ENCODE data around the gene MESP1.

The MESP1 gene

DNA sequence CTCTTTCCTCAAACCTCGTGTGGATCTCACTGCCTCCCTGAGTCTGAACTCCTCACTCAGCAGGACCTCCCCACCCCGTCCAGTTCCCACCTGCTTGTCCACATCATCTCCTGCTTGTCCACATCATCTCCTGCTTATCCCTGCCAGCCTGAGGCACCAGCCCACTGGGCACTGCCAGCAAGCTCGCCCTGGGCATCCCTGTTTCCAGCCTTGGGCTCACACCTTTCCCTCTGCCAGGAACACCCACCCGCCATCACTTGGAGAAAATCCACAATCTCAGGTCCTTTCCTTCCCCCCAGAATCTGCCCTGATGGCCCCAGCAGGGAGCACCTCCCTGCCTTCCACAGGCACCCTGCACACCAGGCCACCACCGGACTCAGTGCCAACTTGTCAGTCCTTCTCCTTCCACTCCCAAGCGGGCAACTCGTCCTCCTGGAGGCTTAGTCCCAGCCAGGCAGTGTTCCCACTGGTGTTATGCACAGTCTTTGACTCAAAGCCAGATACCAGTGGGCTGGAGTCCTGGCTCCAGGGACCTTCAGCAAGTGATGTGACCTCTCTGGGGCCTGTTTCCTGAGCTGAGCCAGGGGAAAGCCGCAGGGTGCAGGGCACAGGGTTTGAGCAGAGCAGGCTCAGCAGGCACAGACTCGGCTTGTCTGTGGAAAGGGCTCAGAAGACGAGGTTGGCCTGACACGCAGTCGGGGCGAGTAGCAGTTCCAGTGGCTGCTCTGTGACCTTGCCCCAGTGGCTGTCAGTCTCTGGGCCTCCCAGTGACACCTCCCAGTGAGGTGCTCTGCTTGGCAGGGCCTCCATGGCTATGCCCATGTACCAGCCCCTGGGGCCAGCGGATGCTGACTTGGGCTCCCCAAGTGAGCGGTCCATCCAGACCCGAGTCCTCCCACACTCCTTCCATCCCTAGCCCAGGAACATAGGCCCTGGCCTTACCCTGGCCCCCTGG lies 15.6 kb upstream of the MESP1 start:
- Histone ChIP-seq H3K4me1 (ENCODE audit: control insufficient read depth, insufficient read depth, low read length) (no peaks in the 10 kb centered on the region), H3K9me3 (ENCODE audit: control insufficient read depth, insufficient read depth, low read length) (no peaks in the 10 kb centered on the region), H3K4me3 (ENCODE audit: low read depth, low read length) (no peak overlapping the region), H3K27me3 (ENCODE audit: control insufficient read depth, insufficient read depth, low read length) (peaks cover 2% of the 10 kb centered on the region), H3K9ac (ENCODE audit: low read depth, low read length) (no peak overlapping the region), H3K36me3 (ENCODE audit: control insufficient read depth, insufficient read depth, low read length) (no peaks in the 10 kb centered on the region)

DNA sequence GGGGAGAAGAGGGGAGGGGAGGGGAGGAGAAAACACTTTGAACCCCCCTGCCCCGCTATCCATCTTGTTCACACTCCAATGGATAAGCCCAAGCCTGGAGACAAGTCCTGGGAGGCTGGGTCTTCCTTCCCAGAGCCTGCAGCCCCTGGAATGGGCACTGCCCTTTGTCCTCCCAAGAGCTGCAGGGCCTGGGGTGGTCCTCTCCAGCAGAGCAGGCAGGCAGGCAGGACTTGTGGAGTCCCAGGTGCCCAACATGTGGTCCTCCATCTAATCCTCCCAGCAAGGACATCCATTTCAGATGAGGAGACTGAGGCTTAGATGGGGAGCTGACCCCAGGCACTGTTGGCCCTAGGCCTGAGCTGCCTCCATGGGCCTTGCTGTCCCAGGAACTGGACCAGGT lies 14.6 kb upstream of the MESP1 start:
- no peaks in the 10 kb centered on the region for H3K36me3 ChIP-seq (ENCODE audit: control insufficient read depth, insufficient read depth, low read length)
- H3K4me3 ChIP-seq (ENCODE audit: low read depth, low read length), result no peak overlapping the region
- no peaks in the 10 kb centered on the region for H3K9me3 ChIP-seq (ENCODE audit: control insufficient read depth, insufficient read depth, low read length)
- no peak overlapping the region for H3K9ac ChIP-seq (ENCODE audit: low read depth, low read length)
- peaks cover 2% of the 10 kb centered on the region for H3K27me3 ChIP-seq (ENCODE audit: control insufficient read depth, insufficient read depth, low read length)
- no peaks in the 10 kb centered on the region for H3K4me1 ChIP-seq (ENCODE audit: control insufficient read depth, insufficient read depth, low read length)

DNA sequence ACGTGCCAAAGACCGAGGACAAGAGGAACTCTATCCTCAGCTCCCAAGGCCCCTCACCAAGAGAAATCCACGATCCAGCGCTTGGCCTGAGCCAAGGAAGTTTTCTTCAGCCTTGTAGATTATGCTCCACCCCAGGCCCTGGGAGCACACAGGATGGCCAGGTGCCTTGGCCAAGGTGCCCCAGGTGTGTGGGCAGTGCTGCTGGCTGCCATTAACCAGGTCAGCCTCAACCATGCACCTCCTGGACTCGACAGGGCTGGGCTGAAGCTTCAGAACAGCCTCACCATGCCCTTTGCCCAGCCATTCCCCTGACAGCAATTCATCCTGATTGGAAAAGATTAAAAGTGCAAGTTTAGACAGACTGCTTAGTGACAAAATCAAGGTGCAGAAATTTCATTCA lies 10.9 kb upstream of the MESP1 start:
- Histone ChIP-seq H3K9ac (ENCODE audit: low read depth, low read length) (no peak overlapping the region), H3K4me1 (ENCODE audit: control insufficient read depth, insufficient read depth, low read length) (peaks cover 3% of the 10 kb centered on the region), H3K36me3 (ENCODE audit: control insufficient read depth, insufficient read depth, low read length) (no peaks in the 10 kb centered on the region), H3K27me3 (ENCODE audit: control insufficient read depth, insufficient read depth, low read length) (peaks cover 2% of the 10 kb centered on the region), H3K9me3 (ENCODE audit: control insufficient read depth, insufficient read depth, low read length) (no peaks in the 10 kb centered on the region), H3K4me3 (ENCODE audit: low read depth, low read length) (no peak overlapping the region)

DNA sequence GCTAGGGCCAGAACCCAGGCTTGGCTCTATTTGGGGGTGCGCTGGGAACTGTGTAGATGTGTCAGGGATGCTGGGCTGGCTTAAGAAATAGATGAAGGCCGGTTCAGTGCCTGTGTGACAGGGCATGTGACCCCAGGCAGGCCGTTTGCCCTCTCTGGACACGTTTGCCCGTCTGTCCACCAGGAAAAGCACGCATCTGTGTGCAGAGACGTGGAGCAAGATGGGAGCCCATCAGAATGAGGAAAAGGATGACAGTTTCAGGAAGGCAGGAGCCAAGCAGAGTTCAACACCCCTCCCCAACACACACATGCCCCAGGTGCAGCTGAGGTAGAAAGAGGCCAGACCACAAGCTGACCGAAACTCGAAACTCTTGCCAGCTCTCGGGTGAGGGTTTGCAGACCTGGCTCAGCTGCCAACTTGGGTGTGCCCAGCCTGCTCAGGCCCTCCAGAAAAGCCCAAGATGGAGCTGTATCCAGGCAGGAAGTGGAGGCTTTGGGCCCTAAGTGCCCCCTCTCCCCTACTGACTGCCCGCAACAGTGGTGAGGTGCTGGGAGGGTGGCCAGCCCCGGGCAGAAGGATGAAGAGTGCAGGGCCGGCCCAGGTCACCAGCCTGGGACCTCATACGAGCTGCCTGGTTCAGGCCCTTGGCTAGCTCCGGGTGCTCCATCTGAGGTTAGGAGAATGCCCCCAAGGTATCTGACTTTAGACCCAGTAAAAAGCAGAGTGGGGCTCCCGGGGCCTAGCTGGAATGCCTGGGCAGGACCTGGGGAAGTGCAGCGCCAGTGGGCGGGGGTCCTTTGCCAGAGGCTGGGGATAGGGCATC lies 10.2 kb upstream of the MESP1 start:
- Histone ChIP-seq H3K9ac (ENCODE audit: low read depth, low read length) (no peak overlapping the region), H3K36me3 (ENCODE audit: control insufficient read depth, insufficient read depth, low read length) (no peaks in the 10 kb centered on the region), H3K27me3 (ENCODE audit: control insufficient read depth, insufficient read depth, low read length) (peaks cover 2% of the 10 kb centered on the region), H3K4me1 (ENCODE audit: control insufficient read depth, insufficient read depth, low read length) (peaks cover 3% of the 10 kb centered on the region), H3K4me3 (ENCODE audit: low read depth, low read length) (no peak overlapping the region), H3K9me3 (ENCODE audit: control insufficient read depth, insufficient read depth, low read length) (no peaks in the 10 kb centered on the region)

DNA sequence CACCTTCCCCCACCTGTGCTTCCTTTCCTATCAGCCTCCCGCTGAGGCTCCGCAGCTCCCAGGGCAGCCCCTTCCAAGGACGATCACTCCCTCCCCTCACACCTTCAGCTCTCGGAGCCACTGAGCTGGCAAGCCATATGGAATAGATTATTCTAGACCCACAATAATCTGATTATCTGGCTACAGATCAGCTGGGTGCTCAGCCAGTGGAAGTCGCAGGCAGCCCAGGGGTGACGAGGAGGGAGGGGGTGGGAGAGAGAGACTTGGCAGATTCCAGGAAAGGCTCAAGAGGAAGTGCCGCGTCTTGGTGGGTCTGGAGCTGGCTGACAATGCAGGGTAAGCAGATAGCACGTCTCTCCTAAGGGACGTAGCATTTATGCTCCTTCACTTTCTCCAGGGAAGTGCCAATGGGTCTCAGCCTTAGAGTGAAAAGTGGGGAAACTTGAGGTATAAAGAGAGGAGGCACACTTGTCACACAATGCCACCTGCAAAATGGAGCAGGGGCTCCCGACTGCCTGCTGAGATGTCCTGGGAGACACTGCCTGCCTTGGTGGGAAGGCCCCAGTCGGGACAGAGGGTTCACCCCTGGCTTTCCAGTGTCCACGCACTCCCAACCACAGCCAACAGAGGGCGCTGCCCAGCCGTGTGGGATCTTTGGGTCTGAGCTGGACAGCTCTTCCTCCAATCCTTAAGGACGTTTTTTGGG lies 9.4 kb upstream of the MESP1 start:
- H3K27me3 ChIP-seq (ENCODE audit: control insufficient read depth, insufficient read depth, low read length), result peaks cover 7% of the 10 kb centered on the region
- H3K36me3 ChIP-seq (ENCODE audit: control insufficient read depth, insufficient read depth, low read length), result no peaks in the 10 kb centered on the region
- H3K9me3 ChIP-seq (ENCODE audit: control insufficient read depth, insufficient read depth, low read length), result no peaks in the 10 kb centered on the region
- no peak overlapping the region for H3K9ac ChIP-seq (ENCODE audit: low read depth, low read length)
- H3K4me3 ChIP-seq (ENCODE audit: low read depth, low read length), result peak overlapping the region; percentile 30
- H3K4me1 ChIP-seq (ENCODE audit: control insufficient read depth, insufficient read depth, low read length), result peaks cover 3% of the 10 kb centered on the region

DNA sequence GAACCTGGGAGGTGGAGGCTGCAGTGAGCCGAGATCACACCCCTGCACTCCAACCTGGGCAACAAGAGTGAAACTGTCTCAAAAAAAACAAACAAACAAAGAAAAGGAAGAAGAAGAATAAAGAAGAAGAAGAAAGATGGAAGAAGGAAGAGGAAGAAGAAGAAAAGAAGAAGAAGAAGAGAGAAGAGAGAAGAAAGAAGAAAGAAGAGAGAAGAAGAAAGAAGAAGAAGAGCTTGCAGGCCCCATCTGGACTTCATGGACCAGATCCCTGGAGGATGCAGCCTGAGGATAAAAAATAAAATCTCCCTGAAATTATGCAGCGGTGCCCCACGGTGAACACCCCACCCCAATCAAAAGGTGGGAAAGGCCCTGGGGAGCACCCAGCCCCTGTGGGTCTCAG lies 8.8 kb upstream of the MESP1 start:
- Histone ChIP-seq H3K4me3 (ENCODE audit: low read depth, low read length) (no peak overlapping the region), H3K9me3 (ENCODE audit: control insufficient read depth, insufficient read depth, low read length) (no peaks in the 10 kb centered on the region), H3K9ac (ENCODE audit: low read depth, low read length) (no peak overlapping the region), H3K36me3 (ENCODE audit: control insufficient read depth, insufficient read depth, low read length) (no peaks in the 10 kb centered on the region), H3K4me1 (ENCODE audit: control insufficient read depth, insufficient read depth, low read length) (peaks cover 3% of the 10 kb centered on the region), H3K27me3 (ENCODE audit: control insufficient read depth, insufficient read depth, low read length) (peaks cover 7% of the 10 kb centered on the region)

DNA sequence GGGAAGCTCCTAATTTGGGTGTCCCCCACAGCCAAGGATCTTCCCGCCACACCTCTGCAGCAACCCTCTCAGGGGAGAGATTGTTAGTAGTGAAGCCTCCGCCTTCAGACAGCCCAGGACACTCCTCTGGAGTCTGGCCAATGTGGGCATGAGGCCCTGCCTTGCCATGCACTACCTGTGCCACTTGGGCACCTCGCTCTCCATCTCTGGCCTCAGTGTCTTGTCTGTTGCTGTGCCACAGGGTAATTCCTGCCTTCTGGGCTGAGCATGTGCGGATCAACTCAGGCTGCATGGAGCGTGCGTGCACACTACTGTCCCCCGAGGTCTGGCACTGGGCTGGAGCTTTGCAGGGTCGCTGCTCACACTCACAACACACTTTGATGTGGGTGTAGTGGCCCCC lies 7.9 kb upstream of the MESP1 start:
- Histone ChIP-seq H3K9ac (ENCODE audit: low read depth, low read length) (no peak overlapping the region), H3K4me3 (ENCODE audit: low read depth, low read length) (no peak overlapping the region), H3K36me3 (ENCODE audit: control insufficient read depth, insufficient read depth, low read length) (no peaks in the 10 kb centered on the region), H3K4me1 (ENCODE audit: control insufficient read depth, insufficient read depth, low read length) (peaks cover 3% of the 10 kb centered on the region), H3K27me3 (ENCODE audit: control insufficient read depth, insufficient read depth, low read length) (peaks cover 7% of the 10 kb centered on the region), H3K9me3 (ENCODE audit: control insufficient read depth, insufficient read depth, low read length) (no peaks in the 10 kb centered on the region)

DNA sequence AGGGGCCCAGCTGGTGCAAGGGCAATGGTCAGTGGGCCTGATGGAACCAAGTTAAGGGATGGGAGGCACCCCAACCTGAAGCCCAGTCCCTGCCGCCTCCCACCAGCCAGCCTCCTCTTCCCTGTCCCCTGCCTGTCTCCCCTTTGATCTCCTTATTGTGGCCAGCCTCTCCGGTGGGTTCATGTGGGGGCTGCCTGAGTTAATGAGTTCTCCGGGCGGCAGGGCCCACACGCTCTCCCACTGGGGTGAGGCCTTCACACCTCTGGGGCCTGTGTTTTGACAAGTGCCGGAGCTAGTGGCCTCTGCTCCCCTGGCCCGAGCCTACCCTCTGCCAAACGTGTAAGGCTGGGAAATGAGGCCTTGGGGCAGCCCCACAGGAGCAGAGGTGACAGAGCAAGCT lies 7.2 kb upstream of the MESP1 start:
- Histone ChIP-seq H3K9ac (ENCODE audit: low read depth, low read length) (no peak overlapping the region), H3K9me3 (ENCODE audit: control insufficient read depth, insufficient read depth, low read length) (no peaks in the 10 kb centered on the region), H3K4me3 (ENCODE audit: low read depth, low read length) (no peak overlapping the region), H3K4me1 (ENCODE audit: control insufficient read depth, insufficient read depth, low read length) (peaks cover 3% of the 10 kb centered on the region), H3K27me3 (ENCODE audit: control insufficient read depth, insufficient read depth, low read length) (peaks cover 6% of the 10 kb centered on the region), H3K36me3 (ENCODE audit: control insufficient read depth, insufficient read depth, low read length) (no peaks in the 10 kb centered on the region)

DNA sequence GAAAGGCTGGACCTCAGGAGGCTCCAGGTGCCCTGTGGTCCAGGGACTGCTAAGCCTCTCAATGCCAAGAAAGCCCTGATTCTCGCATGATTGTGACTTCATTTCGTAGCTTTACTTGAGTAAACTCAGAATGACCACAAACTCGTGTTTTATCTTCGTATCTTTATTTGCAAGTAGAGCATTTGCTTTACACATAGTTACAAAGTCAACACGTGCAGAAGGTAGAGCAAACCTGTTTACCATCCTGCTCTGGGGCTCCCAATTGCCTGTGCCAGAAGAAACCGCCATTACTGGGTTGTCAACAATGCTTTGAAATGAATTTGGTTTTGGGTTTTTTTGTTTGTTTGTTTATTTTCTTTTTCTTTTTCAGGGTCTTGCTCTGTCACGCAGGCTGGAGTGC lies 5.8 kb upstream of the MESP1 start:
- H3K27me3 ChIP-seq (ENCODE audit: control insufficient read depth, insufficient read depth, low read length), result peaks cover 17% of the 10 kb centered on the region
- H3K36me3 ChIP-seq (ENCODE audit: control insufficient read depth, insufficient read depth, low read length), result no peaks in the 10 kb centered on the region
- no peak overlapping the region for H3K4me3 ChIP-seq (ENCODE audit: low read depth, low read length)
- H3K9me3 ChIP-seq (ENCODE audit: control insufficient read depth, insufficient read depth, low read length), result no peaks in the 10 kb centered on the region
- no peak overlapping the region for H3K9ac ChIP-seq (ENCODE audit: low read depth, low read length)
- H3K4me1 ChIP-seq (ENCODE audit: control insufficient read depth, insufficient read depth, low read length), result peaks cover 3% of the 10 kb centered on the region

DNA sequence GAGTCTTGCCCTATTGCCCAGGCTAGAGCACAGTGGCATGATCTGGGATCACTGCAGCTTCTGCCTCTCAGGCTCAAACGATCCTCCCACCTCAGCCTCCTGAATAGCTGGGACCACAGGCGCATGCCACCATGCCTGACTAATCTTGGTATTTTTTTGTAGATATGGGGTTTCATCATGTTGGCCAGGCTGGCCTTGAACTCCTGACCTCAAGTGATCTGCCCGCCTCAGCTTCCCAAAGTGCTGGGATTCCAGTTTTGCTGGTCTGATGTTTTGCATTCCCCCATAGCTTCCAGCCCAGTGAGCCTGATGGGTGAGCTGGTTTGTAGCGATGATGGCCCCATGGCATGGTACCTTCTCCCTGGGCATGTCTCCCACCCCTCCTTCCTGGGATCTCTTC lies 4.7 kb upstream of the MESP1 start:
- Histone ChIP-seq H3K27me3 (ENCODE audit: control insufficient read depth, insufficient read depth, low read length) (peaks cover 23% of the 10 kb centered on the region), H3K9me3 (ENCODE audit: control insufficient read depth, insufficient read depth, low read length) (no peaks in the 10 kb centered on the region), H3K4me3 (ENCODE audit: low read depth, low read length) (no peak overlapping the region), H3K4me1 (ENCODE audit: control insufficient read depth, insufficient read depth, low read length) (peaks cover 7% of the 10 kb centered on the region), H3K36me3 (ENCODE audit: control insufficient read depth, insufficient read depth, low read length) (no peaks in the 10 kb centered on the region), H3K9ac (ENCODE audit: low read depth, low read length) (no peak overlapping the region)

DNA sequence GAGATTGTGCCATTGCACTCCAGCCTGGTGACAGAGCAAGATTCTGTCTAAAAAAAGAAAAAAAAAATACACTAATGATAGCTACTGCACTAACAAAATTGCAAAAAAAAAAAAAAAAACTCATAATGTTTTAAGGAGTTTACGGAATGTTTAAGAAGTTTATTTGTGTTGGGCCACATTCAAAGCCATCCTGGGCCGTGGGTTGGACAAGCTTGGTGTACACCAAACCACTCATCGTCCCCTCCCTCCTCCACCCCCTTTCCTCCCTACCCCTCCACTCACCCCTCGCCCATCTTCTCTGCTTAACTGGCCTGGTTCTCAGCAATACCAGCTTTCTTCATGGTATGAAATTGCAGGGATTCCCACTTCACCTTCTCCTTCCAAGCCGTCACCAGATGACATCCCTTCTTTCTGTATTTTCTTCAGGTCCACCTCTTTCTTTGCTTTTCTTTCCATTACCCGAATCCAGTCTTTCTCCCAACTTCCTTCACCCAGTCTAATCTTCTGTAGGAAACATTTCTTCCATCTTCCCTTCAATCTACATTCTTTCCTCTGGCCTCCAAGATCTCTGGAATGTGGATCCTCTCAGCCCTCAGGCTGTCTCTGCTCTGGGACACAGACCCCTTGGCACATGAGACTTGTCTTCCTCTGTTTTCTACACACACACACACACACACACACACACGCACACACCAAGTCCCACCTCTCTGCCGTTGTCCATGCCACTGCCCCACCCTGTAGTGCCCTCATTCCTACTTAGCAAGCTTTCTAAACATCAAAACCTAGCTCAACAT lies 3.5 kb upstream of the MESP1 start:
- Histone ChIP-seq H3K27me3 (ENCODE audit: control insufficient read depth, insufficient read depth, low read length) (peaks cover 30% of the 10 kb centered on the region), H3K9ac (ENCODE audit: low read depth, low read length) (no peak overlapping the region), H3K4me3 (ENCODE audit: low read depth, low read length) (no peak overlapping the region), H3K36me3 (ENCODE audit: control insufficient read depth, insufficient read depth, low read length) (no peaks in the 10 kb centered on the region), H3K4me1 (ENCODE audit: control insufficient read depth, insufficient read depth, low read length) (peaks cover 5% of the 10 kb centered on the region), H3K9me3 (ENCODE audit: control insufficient read depth, insufficient read depth, low read length) (no peaks in the 10 kb centered on the region)
